Muscle of leg (tissue), 9 donors: ENCODE data around the gene APBB3. TPM values are rescaled to one million over a fixed set of nuclear protein-coding genes. Genes with fewer than 3 reads are reported as not detected.

Experiments used
- polyA plus RNA-seq, 8 donors: library from polyadenylated mRNA; unstranded; fragments of 120-200 nt; gene quantifications; one replicate each; pipeline versions ENCODE4 v1.2.1 to v1.2.3, GENCODE V29; 2013; ENCODE audit warnings: inconsistent platforms in 1 of 8, low replicate concordance in 1 of 8; ENCODE audit not compliant: insufficient read length in 8 of 8, insufficient read depth in 1 of 8
- total RNA-seq: library from RNA; stranded (reverse); fragments of 120-200 nt; gene quantifications from one replicate; pipeline ENCODE4 v1.2.4, GENCODE V29; 2013

The APBB3 gene
- total and polyA plus RNA-seq, 9 donors, result 13.7 to 35.0 (median 24.3) TPM

Other genes starting within 250 kb of the APBB3 start
- 11.0 TPM for gene HBEGF, start 218.0 kb downstream of the APBB3 start, total RNA-seq
- gene HBEGF, start 218.0 kb downstream of the APBB3 start, polyA plus RNA-seq, result 10 to 100 TPM; 10.0 to 27.0 (median 16.0) TPM
- 0.04 TPM for gene SLC4A9, start 204.4 kb downstream of the APBB3 start, total RNA-seq
- under 1 TPM in 3 of 8 donors, not detected in 5; 0.04 to 0.13 (median 0.07) TPM for gene SLC4A9, start 204.4 kb downstream of the APBB3 start, polyA plus RNA-seq
- 49.8 TPM for gene ANKHD1, start 162.8 kb downstream of the APBB3 start, total RNA-seq
- 10 to 100 TPM; 56.1 to 73.2 (median 59.6) TPM for gene ANKHD1, start 162.8 kb downstream of the APBB3 start, polyA plus RNA-seq
- 2.6 TPM for gene EIF4EBP3, start 16.9 kb downstream of the APBB3 start, total RNA-seq
- gene EIF4EBP3, start 16.9 kb downstream of the APBB3 start, polyA plus RNA-seq, result 10 to 100 TPM in 1 of 8 donors, 1 to 10 TPM in 7; 4.6 to 13.7 (median 6.4) TPM
- 21.1 TPM for gene SRA1, start 7.1 kb downstream of the APBB3 start, total RNA-seq
- gene SRA1, start 7.1 kb downstream of the APBB3 start, polyA plus RNA-seq, result 10 to 100 TPM; 20.6 to 28.9 (median 21.4) TPM
- 10.1 TPM for gene SLC35A4, start 230 bp upstream of the APBB3 start, total RNA-seq
- 10 to 100 TPM; 51.4 to 71.8 (median 63.1) TPM for gene SLC35A4, start 230 bp upstream of the APBB3 start, polyA plus RNA-seq
- gene CD14, start 68.6 kb upstream of the APBB3 start, total RNA-seq, result 32.1 TPM
- gene CD14, start 68.6 kb upstream of the APBB3 start, polyA plus RNA-seq, result 10 to 100 TPM; 21.0 to 32.8 (median 28.4) TPM
- 5.6 TPM for gene TMCO6, start 74.9 kb upstream of the APBB3 start, total RNA-seq
- gene TMCO6, start 74.9 kb upstream of the APBB3 start, polyA plus RNA-seq, result 10 to 100 TPM in 2 of 8 donors, 1 to 10 TPM in 6; 7.0 to 11.8 (median 8.7) TPM
- 66.3 TPM for gene NDUFA2, start 83.0 kb upstream of the APBB3 start, total RNA-seq
- 10 to 100 TPM; 57.9 to 76.0 (median 67.2) TPM for gene NDUFA2, start 83.0 kb upstream of the APBB3 start, polyA plus RNA-seq
- gene IK, start 83.2 kb upstream of the APBB3 start, total RNA-seq, result 63.6 TPM
- gene IK, start 83.2 kb upstream of the APBB3 start, polyA plus RNA-seq, result 100 to 1,000 TPM in 5 of 8 donors, 10 to 100 TPM in 3; 85.1 to 124 (median 109) TPM
- 9.9 TPM for gene WDR55, start 100.3 kb upstream of the APBB3 start, total RNA-seq
- gene WDR55, start 100.3 kb upstream of the APBB3 start, polyA plus RNA-seq, result 10 to 100 TPM; 11.5 to 16.0 (median 13.9) TPM
- gene DND1, start 109.0 kb upstream of the APBB3 start, total RNA-seq, result 0.31 TPM
- under 1 TPM in 4 of 8 donors, not detected in 4; 0.12 to 0.32 (median 0.22) TPM for gene DND1, start 109.0 kb upstream of the APBB3 start, polyA plus RNA-seq
- 41.4 TPM for gene HARS1, start 126.8 kb upstream of the APBB3 start, total RNA-seq
- 10 to 100 TPM; 47.0 to 54.0 (median 51.0) TPM for gene HARS1, start 126.8 kb upstream of the APBB3 start, polyA plus RNA-seq
- 23.5 TPM for gene HARS2, start 126.9 kb upstream of the APBB3 start, total RNA-seq
- 10 to 100 TPM; 21.8 to 29.5 (median 25.3) TPM for gene HARS2, start 126.9 kb upstream of the APBB3 start, polyA plus RNA-seq
- gene ZMAT2, start 135.8 kb upstream of the APBB3 start, total RNA-seq, result 68.5 TPM
- gene ZMAT2, start 135.8 kb upstream of the APBB3 start, polyA plus RNA-seq, result 100 to 1,000 TPM in 1 of 8 donors, 10 to 100 TPM in 7; 78.9 to 104 (median 90.5) TPM
- gene PCDHA1, start 221.5 kb upstream of the APBB3 start, total RNA-seq, result 0.04 TPM
- gene PCDHA1, start 221.5 kb upstream of the APBB3 start, polyA plus RNA-seq, result under 1 TPM in 4 of 8 donors, not detected in 4; 0.04 to 0.09 (median 0.06) TPM
- gene PCDHA2, start 230.3 kb upstream of the APBB3 start, total RNA-seq, result 0.04 TPM
- gene PCDHA2, start 230.3 kb upstream of the APBB3 start, polyA plus RNA-seq, result under 1 TPM in 5 of 8 donors, not detected in 3; 0.03 to 0.13 (median 0.05) TPM
- 0.18 TPM for gene PCDHA3, start 236.5 kb upstream of the APBB3 start, total RNA-seq
- under 1 TPM; 0.05 to 0.23 (median 0.17) TPM for gene PCDHA3, start 236.5 kb upstream of the APBB3 start, polyA plus RNA-seq
- 0.22 TPM for gene PCDHA4, start 242.5 kb upstream of the APBB3 start, total RNA-seq
- under 1 TPM; 0.07 to 0.23 (median 0.12) TPM for gene PCDHA4, start 242.5 kb upstream of the APBB3 start, polyA plus RNA-seq